ENCODE measurements around the gene PLK3. TPM values are rescaled to one million over a fixed set of nuclear protein-coding genes. Genes with fewer than 3 reads are reported as not detected.

Gene PLK3
- 27.1 and 37.7 TPM in 2 replicates for total RNA-seq

GRCh38 chr1:44799770-44800584 is at the start of gene PLK3:
Gene PLK3, plus strand, starts transcription at chr1:44800377. Its CDS starts 87 bp downstream, at chr1:44800464.

DNA sequence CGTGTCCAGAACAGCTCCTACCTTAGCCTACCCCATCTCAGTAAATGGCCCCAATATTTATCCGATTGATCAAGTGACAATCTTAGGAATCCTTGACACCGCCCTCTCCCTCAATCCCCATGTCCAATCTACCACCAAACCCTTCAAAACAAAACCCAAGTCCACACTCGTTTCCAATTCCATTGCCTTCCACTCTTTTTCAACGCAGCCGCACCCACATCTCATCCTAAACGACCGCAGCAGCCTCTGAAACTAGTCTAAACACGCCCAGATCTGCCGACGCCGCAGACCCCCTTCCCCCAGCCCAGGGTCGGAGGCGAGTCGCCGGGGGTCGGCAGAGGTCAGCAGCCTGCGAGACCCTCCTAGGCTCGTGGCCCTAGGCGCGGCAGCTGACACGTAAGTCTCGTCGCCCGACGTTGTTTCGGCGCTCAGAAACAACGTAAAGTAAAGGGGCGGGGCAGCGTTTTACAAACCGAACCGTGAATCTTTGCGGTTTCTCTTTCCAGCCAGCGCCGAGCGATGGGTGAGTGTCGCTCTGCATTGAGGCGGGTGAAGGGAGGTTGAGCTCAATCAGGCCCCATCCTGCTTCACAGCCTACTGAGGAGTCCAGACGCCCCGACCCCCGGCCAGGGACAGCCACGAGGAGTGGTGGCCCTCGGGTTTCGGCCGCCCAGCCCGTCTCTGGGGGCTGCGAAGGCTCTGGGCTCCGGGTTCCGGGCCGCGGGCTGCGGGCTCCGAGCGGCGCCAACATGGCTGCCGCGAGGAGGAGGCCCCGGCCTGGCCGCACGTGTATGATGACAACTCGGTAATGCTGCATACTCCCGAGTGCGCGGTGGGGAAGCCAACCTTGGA is 24.9 kb upstream of the PLK3 start, which contains the start of gene RPS8:
Gene RPS8 (plus strand): TSS at position 463 of the 852 bp plus-strand sequence. CDS start 57 bp downstream, at position 520.

GRCh38 chr1:44788120-44788860 is 11.9 kb upstream of the PLK3 start, which contains the start of gene BEST4:
Gene BEST4, minus strand, starts transcription at chr1:44788170. Its CDS starts 465 bp downstream, at chr1:44787705.

GRCh38 chr1:44806704-44807363 is 6.7 kb downstream of the PLK3 start, which contains the start of gene DYNLT4:
Gene DYNLT4, minus strand, starts transcription at chr1:44807351. Its CDS starts 683 bp downstream, at chr1:44806668.

DNA sequence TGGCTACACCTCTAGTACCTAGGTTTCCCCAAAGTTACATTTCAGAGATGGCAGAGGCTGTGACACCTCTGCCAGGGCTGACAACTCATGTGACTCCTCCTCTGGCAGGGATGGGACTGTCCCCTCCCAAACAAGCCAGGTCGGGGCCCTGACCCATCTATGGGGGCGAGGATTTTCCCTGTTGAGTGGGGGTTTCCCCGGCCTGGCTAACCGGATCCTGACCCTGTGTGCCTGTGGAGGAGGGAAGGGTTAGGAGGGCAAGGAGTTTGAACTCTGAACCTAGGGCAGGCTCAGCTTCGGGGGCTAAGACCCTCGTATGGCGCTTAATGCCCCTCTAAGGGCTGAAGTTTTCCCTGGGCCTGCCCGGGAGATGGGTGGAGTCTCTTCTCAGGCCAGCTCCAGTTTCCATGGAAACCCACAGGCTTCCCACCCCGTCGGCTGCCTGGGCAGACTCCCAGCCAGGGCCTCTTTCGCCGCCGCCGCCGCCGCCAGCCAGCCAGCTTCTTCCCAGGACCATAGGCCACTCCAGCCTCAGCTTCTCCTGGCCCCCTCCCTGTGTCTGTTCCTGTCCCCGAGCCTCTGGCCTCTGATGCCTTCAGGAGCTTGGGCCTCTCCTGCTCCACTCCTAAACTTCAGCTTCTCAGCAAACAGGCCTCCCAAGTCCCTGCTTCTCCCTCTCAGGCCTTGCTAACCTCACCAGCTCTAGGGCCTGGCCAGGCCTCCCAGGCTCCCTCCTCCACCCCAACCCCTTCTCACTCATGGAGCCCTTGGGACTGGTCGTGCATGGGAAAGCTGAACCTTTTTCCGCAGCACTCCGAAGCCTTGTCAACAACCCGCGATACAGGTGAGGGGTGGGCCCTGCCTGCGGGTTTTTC is 8.1 kb downstream of the PLK3 start, which contains the start of gene BTBD19:
Gene BTBD19 (plus strand): TSS at position 461 of the 875 bp plus-strand sequence. CDS start 298 bp downstream, at position 759.

DNA sequence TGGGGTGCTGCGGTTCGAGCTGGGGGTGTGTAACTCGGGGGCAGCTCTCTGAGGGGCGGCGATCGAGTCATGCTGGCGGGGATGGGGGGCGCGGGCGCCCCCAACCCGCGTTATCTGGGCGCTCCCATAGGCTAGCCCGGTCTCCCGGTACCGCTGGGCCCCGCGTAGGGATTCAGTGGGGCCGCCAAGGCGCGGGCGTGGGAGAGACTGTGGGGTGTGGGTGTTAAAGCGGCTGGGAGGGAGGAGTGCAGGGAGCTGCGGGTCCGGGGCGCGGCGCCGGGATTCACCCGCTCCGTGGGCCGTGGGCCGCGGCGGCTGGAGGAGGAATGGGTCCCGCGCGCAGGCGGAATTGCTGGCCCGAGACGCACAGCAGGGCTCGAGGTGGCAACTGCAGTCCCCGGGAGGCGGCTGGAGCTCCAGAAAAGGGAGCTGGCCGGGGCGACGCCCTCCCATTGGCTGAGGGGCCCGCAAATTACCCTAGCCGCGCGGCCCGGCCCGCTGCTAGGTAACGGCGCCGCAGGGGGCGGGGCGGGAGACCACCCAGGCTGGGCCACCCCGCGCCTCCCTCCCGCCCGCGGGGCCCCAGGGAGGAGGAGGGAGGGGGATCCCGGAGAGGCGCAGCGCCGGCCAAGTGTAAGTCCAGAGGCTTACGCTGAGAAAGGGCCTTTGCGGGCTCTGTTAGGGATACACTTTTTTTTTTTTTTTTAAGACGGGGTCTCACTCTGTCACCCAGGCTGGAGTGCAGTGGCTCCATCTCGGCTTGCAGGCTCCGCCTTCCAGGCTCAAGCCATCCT is 42.9 kb downstream of the PLK3 start, which contains the start of gene PTCH2:
Gene PTCH2 (minus strand): TSS at position 392 of the 794 bp plus-strand sequence. CDS start 321 bp downstream, at position 71.

Other genes with a start within 250 kb of the PLK3 start
- 13.6 and 15.3 TPM in 2 replicates for gene TMEM53, start 125.9 kb upstream of the PLK3 start, total RNA-seq
- not detected in 2 replicates for gene ARMH1, start 125.7 kb upstream of the PLK3 start, total RNA-seq
- gene RNU5D-1, start 69.2 kb upstream of the PLK3 start, total RNA-seq, result not detected in 2 replicates
- 39.7 and 53.3 TPM in 2 replicates for gene KIF2C, start 60.5 kb upstream of the PLK3 start, total RNA-seq
- 2,552 and 2,899 TPM in 2 replicates for gene RPS8, start 24.8 kb upstream of the PLK3 start, total RNA-seq
- under 0.01 TPM in 1 of 2 replicates, not detected in the other for gene BEST4, start 12.2 kb upstream of the PLK3 start, total RNA-seq
- gene DYNLT4, start 7.0 kb downstream of the PLK3 start, total RNA-seq, result not detected in 2 replicates
- gene BTBD19, start 8.1 kb downstream of the PLK3 start, total RNA-seq, result 2.0 and 5.1 TPM in 2 replicates
- gene PTCH2, start 42.9 kb downstream of the PLK3 start, total RNA-seq, result under 0.01 and 0.18 TPM in 2 replicates
- gene EIF2B3, start 186.2 kb downstream of the PLK3 start, total RNA-seq, result 39.8 and 53.7 TPM in 2 replicates
- gene HECTD3, start 210.9 kb downstream of the PLK3 start, total RNA-seq, result 37.2 and 43.8 TPM in 2 replicates
- gene UROD, start 211.9 kb downstream of the PLK3 start, total RNA-seq, result 182 and 195 TPM in 2 replicates

Measured in myometrial cell (primary cell).